Tibial nerve (tissue), 4 donors: ENCODE data around the gene TMEM179B.

Experiments used
- EP300 ChIP-seq, 2 donors: sonication (generic); formaldehyde crosslinking; IDR thresholded peaks; one replicate each; pipeline ENCODE4 v1.6.1; 2017; ENCODE audit warnings: antibody characterized with exemption in 2 of 2, mild to moderate bottlenecking in 1 of 2
- POLR2A ChIP-seq, 2 donors: fragments of 450-650 bp; IDR thresholded peaks; one replicate each; pipeline ENCODE4 v1.6.1; 2017; ENCODE audit warnings: antibody characterized with exemption in 2 of 2, mild to moderate bottlenecking in 2 of 2, moderate library complexity in 2 of 2
- TF ChIP-seq, protein P1 (sequence below), 5 experiments: fragments of 200-600 bp in 3 of 5; fragments of 450-650 bp in 2 of 5; sonication (generic) in 3 of 5; IDR thresholded peaks; one replicate each; pipeline ENCODE4 v1.5.1; 2016 to 2019; ENCODE audit warnings: antibody characterized with exemption in 5 of 5, mild to moderate bottlenecking in 3 of 5, moderate library complexity in 2 of 5

DNA sequence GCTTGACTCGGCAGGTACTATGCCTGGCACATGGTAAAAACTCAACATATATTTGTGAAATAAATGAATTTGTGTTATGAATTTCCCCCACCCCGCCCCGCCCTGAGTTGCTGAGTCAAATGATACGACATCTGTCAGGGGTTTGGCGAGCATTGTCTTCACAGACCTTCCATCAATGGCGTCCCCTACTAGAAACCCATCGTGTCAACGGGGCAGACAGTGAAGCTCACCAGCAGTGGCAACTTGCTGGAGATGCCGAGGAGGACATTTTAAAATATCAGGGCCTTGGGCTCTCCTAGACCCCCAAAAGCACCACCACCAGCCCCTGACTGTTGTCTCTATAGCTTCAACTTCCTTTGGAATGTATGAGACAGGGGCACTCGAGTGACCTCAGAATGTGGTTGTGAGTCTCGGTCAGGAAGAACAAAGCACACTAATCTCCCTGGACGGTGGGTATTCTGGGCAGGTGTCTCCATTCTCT lies 18.8 kb downstream of the TMEM179B start:
- TF ChIP-seq, protein P1, sequence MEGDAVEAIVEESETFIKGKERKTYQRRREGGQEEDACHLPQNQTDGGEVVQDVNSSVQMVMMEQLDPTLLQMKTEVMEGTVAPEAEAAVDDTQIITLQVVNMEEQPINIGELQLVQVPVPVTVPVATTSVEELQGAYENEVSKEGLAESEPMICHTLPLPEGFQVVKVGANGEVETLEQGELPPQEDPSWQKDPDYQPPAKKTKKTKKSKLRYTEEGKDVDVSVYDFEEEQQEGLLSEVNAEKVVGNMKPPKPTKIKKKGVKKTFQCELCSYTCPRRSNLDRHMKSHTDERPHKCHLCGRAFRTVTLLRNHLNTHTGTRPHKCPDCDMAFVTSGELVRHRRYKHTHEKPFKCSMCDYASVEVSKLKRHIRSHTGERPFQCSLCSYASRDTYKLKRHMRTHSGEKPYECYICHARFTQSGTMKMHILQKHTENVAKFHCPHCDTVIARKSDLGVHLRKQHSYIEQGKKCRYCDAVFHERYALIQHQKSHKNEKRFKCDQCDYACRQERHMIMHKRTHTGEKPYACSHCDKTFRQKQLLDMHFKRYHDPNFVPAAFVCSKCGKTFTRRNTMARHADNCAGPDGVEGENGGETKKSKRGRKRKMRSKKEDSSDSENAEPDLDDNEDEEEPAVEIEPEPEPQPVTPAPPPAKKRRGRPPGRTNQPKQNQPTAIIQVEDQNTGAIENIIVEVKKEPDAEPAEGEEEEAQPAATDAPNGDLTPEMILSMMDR (IDR thresholded peaks at IDR 0.05) = no peak
- TF ChIP-seq EP300 (IDR thresholded peaks at IDR 0.05) (no peak), POLR2A (IDR thresholded peaks at IDR 0.05) (no peak)
